ENCODE results near the gene UNC45B. TPM values are rescaled to one million over a fixed set of nuclear protein-coding genes. Genes with fewer than 3 reads are reported as not detected.

UNC45B gene
- total RNA-seq, 4 donors from 2014 or later = 0.06 TPM; not detected in 3

DNA sequence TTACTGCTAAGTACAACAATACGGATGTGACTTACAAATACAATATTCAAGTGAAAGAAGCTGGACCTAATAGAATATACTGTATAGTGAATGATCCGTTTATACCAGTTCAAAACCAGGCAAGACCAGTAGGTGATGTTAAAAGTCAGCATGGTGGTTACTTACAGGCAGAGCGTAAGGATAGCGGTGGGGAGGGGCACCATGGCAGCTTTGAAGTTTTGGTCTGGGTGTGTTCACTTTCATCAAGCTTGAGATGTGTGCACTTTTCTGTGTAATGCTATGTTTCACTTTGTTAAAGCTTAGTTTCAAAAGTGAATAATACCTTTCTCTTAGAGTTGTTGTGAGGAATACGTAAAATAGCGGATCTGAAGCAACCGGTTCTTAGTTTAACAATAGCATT is 63.1 kb downstream of the UNC45B start:
- no peak for TF ChIP-seq CTCF (IDR thresholded peaks at IDR 0.05)
- no peak for DNase-seq (ENCODE audit: low spot score)
- no peak for ATAC-seq (ENCODE audit: low FRiP score)

GRCh38 chr17:35212668-35213067 is 65.1 kb downstream of the UNC45B start:
- TF ChIP-seq CTCF (IDR thresholded peaks at IDR 0.05) = no peak
- ATAC-seq (ENCODE audit: low FRiP score) = no peak

DNA sequence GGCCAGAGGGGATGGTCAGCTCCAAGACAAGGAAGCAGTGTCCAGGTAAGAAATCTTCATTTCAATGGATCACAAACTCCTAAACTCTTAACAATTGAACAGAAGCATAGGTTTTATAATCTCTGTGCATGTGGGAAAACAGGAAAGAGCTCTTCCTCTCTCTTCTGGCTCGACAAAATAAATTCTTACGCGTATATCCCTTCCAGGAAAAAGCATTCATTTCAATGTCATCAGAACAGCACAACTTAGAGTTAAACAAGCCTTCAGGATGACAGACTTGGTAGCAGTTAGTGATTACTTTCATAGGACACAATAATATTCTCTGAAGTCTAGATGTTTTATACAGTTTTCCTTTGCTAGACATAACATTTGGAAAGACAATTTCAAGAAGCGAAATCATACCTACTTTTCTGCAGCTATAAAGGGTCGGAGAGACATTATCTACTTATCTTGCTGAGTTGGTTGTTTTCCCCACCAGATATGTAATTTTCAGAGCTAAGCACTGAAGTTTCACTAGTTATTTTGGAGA is 65.9 kb downstream of the UNC45B start:
- DNase-seq (ENCODE audit: low spot score) = no peak
- ATAC-seq (ENCODE audit: low FRiP score) = no peak
- TF ChIP-seq CTCF (IDR thresholded peaks at IDR 0.05) = no peak

More at GRCh38 chr17:35212668-35213067, 65.1 kb downstream of the UNC45B start:
- no peak for DNase-seq (ENCODE audit: low spot score)

DNA sequence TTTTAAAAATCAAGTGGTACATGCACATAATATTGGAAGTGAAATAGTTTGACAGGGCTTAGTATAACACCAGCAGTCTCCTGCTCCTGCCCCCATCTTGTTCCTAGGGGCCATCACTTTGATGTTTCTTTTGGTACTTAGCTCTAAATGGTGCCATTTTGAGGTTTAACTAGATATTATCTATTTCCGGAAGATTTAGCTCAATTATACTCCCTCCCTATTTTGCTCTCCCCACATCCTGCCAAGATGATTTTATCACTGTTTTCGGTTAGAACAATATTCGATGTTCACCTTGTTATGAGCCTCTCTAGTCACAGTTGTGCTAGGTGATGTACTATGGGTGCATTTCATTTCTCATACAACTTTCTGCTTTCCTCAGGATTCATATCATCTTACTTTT is 66.6 kb downstream of the UNC45B start:
- DNase-seq (ENCODE audit: low spot score) = no peak
- ATAC-seq (ENCODE audit: low FRiP score) = no peak

GRCh38 chr17:35214631-35215273 is 67.1 kb downstream of the UNC45B start:
- DNase-seq (ENCODE audit: low spot score) = no peak
- no peak for ATAC-seq (ENCODE audit: low FRiP score)
- no peak for TF ChIP-seq CTCF (IDR thresholded peaks at IDR 0.05)

More for the DNA sequence above, 66.6 kb downstream of the UNC45B start:
- no peak for TF ChIP-seq CTCF (IDR thresholded peaks at IDR 0.05)

- DNase-seq (ENCODE audit: low spot score) (no peak), ATAC-seq (ENCODE audit: low FRiP score) (no peak)
- no peak for TF ChIP-seq CTCF (IDR thresholded peaks at IDR 0.05)
Measured at GRCh38 chr17:35217107-35217506, 69.5 kb downstream of the UNC45B start.

GRCh38 chr17:35218915-35219314 is 71.3 kb downstream of the UNC45B start:
- no peak for ATAC-seq (ENCODE audit: low FRiP score)
- TF ChIP-seq CTCF (IDR thresholded peaks at IDR 0.05) = no peak
- DNase-seq (ENCODE audit: low spot score) = no peak
